Neural crest cell (in vitro differentiated cells): ENCODE measurements around the gene ST6GALNAC5. TPM values are rescaled to one million over a fixed set of nuclear protein-coding genes. Genes with fewer than 3 reads are reported as not detected.

Experiments
- DNase-seq: peaks from one replicate; pipeline ENCODE4 v3.0.0; 2021; ENCODE audit warnings: low read depth, mixed read lengths, low spot score
- H3K27ac Mint-ChIP-seq: one replicate; pipeline ENCODE4 v1.8.0; 2021; ENCODE audit warnings: mild to moderate bottlenecking, mixed read lengths; ENCODE audit not compliant: unreplicated experiment
- H3K27me3 Mint-ChIP-seq: 2 replicates; pipeline ENCODE4 v1.8.0; 2021; ENCODE audit warnings: low read depth, mild to moderate bottlenecking, mixed read lengths
- H3K36me3 Mint-ChIP-seq: 2 replicates; pipeline ENCODE4 v1.8.0; 2021; ENCODE audit warnings: low read depth, mild to moderate bottlenecking, mixed read lengths
- H3K4me1 Mint-ChIP-seq: 2 replicates; pipeline ENCODE4 v1.8.0; 2021; ENCODE audit warnings: mixed read lengths
- H3K4me3 Mint-ChIP-seq: one replicate; pipeline ENCODE4 v1.8.0; 2021; ENCODE audit warnings: mild to moderate bottlenecking, mixed read lengths
- H3K9me3 Mint-ChIP-seq: 2 replicates; pipeline ENCODE4 v1.8.0; 2021; ENCODE audit warnings: mixed read lengths
- CTCF ChIP-seq: fragments of 200-600 bp; sonication (generic); conservative IDR thresholded peaks from 2 replicates; pipeline ENCODE4 v1.5.0; 2021; ENCODE audit warnings: antibody characterized with exemption, mild to moderate bottlenecking
- total RNA-seq: library from RNA; stranded (reverse); gene quantifications from 2 replicates; pipeline ENCODE4 v1.2.1, GENCODE V29; 2021

Gene ST6GALNAC5
- total RNA-seq, 1 donor from 2014 or later = 45.6 TPM

GRCh38 chr1:76841460-76841859, 25.8 kb upstream of the ST6GALNAC5 start:
- no peak for TF ChIP-seq CTCF
- H3K27me3 Mint-ChIP-seq = no peaks in the 10 kb centered on the region
- H3K4me1 Mint-ChIP-seq = no peaks in the 10 kb centered on the region
- H3K9me3 Mint-ChIP-seq = no peaks in the 10 kb centered on the region
- no peaks in the 10 kb centered on the region for H3K36me3 Mint-ChIP-seq
- no peak overlapping the region for H3K4me3 Mint-ChIP-seq
- peak overlapping the region; percentile 55 for H3K27ac Mint-ChIP-seq
- no peak for DNase-seq

- no peaks in the 10 kb centered on the region for H3K36me3 Mint-ChIP-seq
- no peaks in the 10 kb centered on the region for H3K4me1 Mint-ChIP-seq
- TF ChIP-seq CTCF = no peak
- no peak overlapping the region for H3K4me3 Mint-ChIP-seq
- DNase-seq = no peak
- H3K27ac Mint-ChIP-seq = no peak overlapping the region
- peaks cover 9% of the 10 kb centered on the region for H3K9me3 Mint-ChIP-seq
- no peaks in the 10 kb centered on the region for H3K27me3 Mint-ChIP-seq
These were observed 23.3 kb upstream of the ST6GALNAC5 start for GRCh38 chr1:76843821-76844464.

GRCh38 chr1:76854255-76854654, 13.0 kb upstream of the ST6GALNAC5 start:
- no peak for DNase-seq
- no peak for TF ChIP-seq CTCF
- no peak overlapping the region for H3K4me3 Mint-ChIP-seq
- peaks cover 3% of the 10 kb centered on the region for H3K9me3 Mint-ChIP-seq
- peaks cover 16% of the 10 kb centered on the region for H3K4me1 Mint-ChIP-seq
- H3K36me3 Mint-ChIP-seq = no peaks in the 10 kb centered on the region
- H3K27me3 Mint-ChIP-seq = no peaks in the 10 kb centered on the region
- H3K27ac Mint-ChIP-seq = no peak overlapping the region

- no peak for DNase-seq
- Mint-ChIP-seq H3K36me3 (no peaks in the 10 kb centered on the region), H3K9me3 (peaks cover 6% of the 10 kb centered on the region), H3K4me1 (peaks cover 16% of the 10 kb centered on the region), H3K4me3 (no peak overlapping the region), H3K27ac (no peak overlapping the region), H3K27me3 (no peaks in the 10 kb centered on the region)
- TF ChIP-seq CTCF = no peak
These were observed 11.2 kb upstream of the ST6GALNAC5 start for GRCh38 chr1:76856104-76856503.

- Mint-ChIP-seq H3K27ac (no peak overlapping the region), H3K4me3 (no peak overlapping the region), H3K27me3 (no peaks in the 10 kb centered on the region), H3K4me1 (peaks cover 16% of the 10 kb centered on the region), H3K9me3 (peaks cover 4% of the 10 kb centered on the region), H3K36me3 (no peaks in the 10 kb centered on the region)
- TF ChIP-seq CTCF = no peak
- no peak for DNase-seq
These were observed 10.1 kb upstream of the ST6GALNAC5 start for GRCh38 chr1:76857138-76857537.
